Endothelial cell of umbilical vein (primary cell): ENCODE results near the gene DBT. TPM values are rescaled to one million over a fixed set of nuclear protein-coding genes. Genes with fewer than 3 reads are reported as not detected.

Experiments
- BruUV-seq: library from RNA; stranded (reverse); fragments of 400-500 nt; replicated peaks from 2 replicates; lab custom pipeline; 2021; lab: Mats Ljungman, UMichigan
- CTCF ChIA-PET: fragments of 300-600, 350-600 bp; sonication (Branson Sonifier 250); formaldehyde crosslinking; loops from one replicate; lab custom pipeline; 2021; ENCODE audit warnings: antibody characterized with exemption, inconsistent platforms; lab: Charles Lee
- POLR2A ChIA-PET: fragments of 300-600, 350-600 bp; sonication (Branson Sonifier 250); formaldehyde crosslinking; loops from one replicate; lab custom pipeline; 2021; ENCODE audit warnings: antibody characterized with exemption, inconsistent platforms; lab: Charles Lee
- DNase-seq: peaks from one replicate; pipeline ENCODE4 v3.0.0-alpha.2; 2011; ENCODE audit warnings: low read depth, low spot score
- FAIRE-seq: peaks from 2 replicates; lab custom pipeline; 2011; peaks lifted over from hg19 to GRCh38; lab: Jason Lieb, UNC
- H2AFZ ChIP-seq: 2 replicates; pipeline ENCODE4 v1.6.0; 2012; ENCODE audit warnings: low read depth, low read length, control low read depth, inconsistent platforms
- H3K27ac ChIP-seq: 2 replicates; pipeline ENCODE4 v1.5.1; 2011; ENCODE audit warnings: low read depth, mild to moderate bottlenecking, control low read depth, low read length, moderate library complexity; ENCODE audit not compliant: insufficient read depth
- H3K27me3 ChIP-seq, 2 experiments: 2 replicates each; pipeline versions ENCODE4 v1.6.0 to v1.6.1; 2011; ENCODE audit warnings: low read length in 2 of 2, mixed read lengths in 1 of 2; ENCODE audit not compliant: control insufficient read depth in 2 of 2, insufficient read depth in 2 of 2
- H3K36me3 ChIP-seq, 2 experiments: 2 replicates in 1 of 2; 3 replicates in 1 of 2; pipeline ENCODE4 v1.5.1; 2011; ENCODE audit warnings: low read length in 2 of 2, mild to moderate bottlenecking in 1 of 2, moderate library complexity in 1 of 2; ENCODE audit not compliant: control insufficient read depth in 2 of 2, insufficient read depth in 2 of 2; ENCODE audit errors: extremely low read depth in 1 of 2
- H3K4me1 ChIP-seq: 3 replicates; pipeline ENCODE4 v1.5.1; 2011; ENCODE audit warnings: mild to moderate bottlenecking, low read length; ENCODE audit not compliant: control insufficient read depth, insufficient read depth; ENCODE audit errors: extremely low read depth
- H3K4me2 ChIP-seq: 2 replicates; pipeline ENCODE4 v1.6.1; 2011; ENCODE audit warnings: low read length, control low read depth, mixed read lengths; ENCODE audit not compliant: insufficient read depth
- H3K4me3 ChIP-seq, 3 experiments: fragments of 200-600 bp in 1 of 3; sonication (generic), shearing (Covaris generic) in 1 of 3; replicated peaks in 1 of 3; 2 replicates each; pipeline ENCODE4 v1.5.1; 2011 to 2016; ENCODE audit warnings: control low read depth in 3 of 3, low read length in 3 of 3, mild to moderate bottlenecking in 2 of 3, inconsistent platforms in 1 of 3, low read depth in 1 of 3, moderate library complexity in 1 of 3; ENCODE audit not compliant: insufficient read depth in 1 of 3
- H3K79me2 ChIP-seq: 2 replicates; pipeline ENCODE4 v1.6.0; 2012; ENCODE audit warnings: low read length, inconsistent platforms; ENCODE audit not compliant: control insufficient read depth, insufficient read depth
- H3K9ac ChIP-seq: replicated peaks from 2 replicates; pipeline ENCODE3; 2011; ENCODE audit warnings: low read length, control low read depth; ENCODE audit not compliant: insufficient read depth; ENCODE audit errors: extremely low read depth
- H3K9me1 ChIP-seq: replicated peaks from 3 replicates; pipeline ENCODE4 v1.6.0; 2011; ENCODE audit warnings: mild to moderate bottlenecking, low read length; ENCODE audit not compliant: control insufficient read depth, insufficient read depth; ENCODE audit errors: extremely low read depth
- H3K9me3 ChIP-seq: replicated peaks from 2 replicates; pipeline ENCODE4 v1.5.1; 2012; ENCODE audit warnings: low read length, inconsistent platforms; ENCODE audit not compliant: control insufficient read depth, insufficient read depth
- H4K20me1 ChIP-seq: replicated peaks from 2 replicates; pipeline ENCODE3; 2011; ENCODE audit warnings: mild to moderate bottlenecking, low read length; ENCODE audit not compliant: control insufficient read depth, insufficient read depth; ENCODE audit errors: extremely low read depth
- CTCF ChIP-seq, 2 donors: IDR thresholded peaks; 1 replicate in 1 of 2; 2 replicates in 1 of 2; pipeline ENCODE4 v1.5.1; 2011; ENCODE audit warnings: low read length in 2 of 2, mild to moderate bottlenecking in 2 of 2, moderate library complexity in 2 of 2, control low read depth in 1 of 2, inconsistent platforms in 1 of 2, low read depth in 1 of 2; ENCODE audit not compliant: insufficient read depth in 1 of 2; ENCODE audit errors: extremely low read depth in 1 of 2
- EZH2 ChIP-seq: IDR thresholded peaks from 2 replicates; pipeline ENCODE4 v1.6.1; 2012; ENCODE audit warnings: borderline replicate concordance, low read depth, mild to moderate bottlenecking, moderate library complexity, low read length, inconsistent platforms; ENCODE audit not compliant: severe bottlenecking
- FOS ChIP-seq: IDR thresholded peaks from 2 replicates; pipeline ENCODE4 v1.6.1; 2011; ENCODE audit warnings: mild to moderate bottlenecking, low read length, moderate library complexity, borderline replicate concordance; ENCODE audit not compliant: insufficient read depth
- GATA2 ChIP-seq: IDR thresholded peaks from 2 replicates; pipeline ENCODE4 v1.7.0; 2011; ENCODE audit warnings: low read depth, mild to moderate bottlenecking, moderate library complexity, mixed read lengths, low read length; ENCODE audit not compliant: insufficient read length, insufficient read depth
- JUN ChIP-seq: IDR thresholded peaks from 2 replicates; pipeline ENCODE4 v1.6.1; 2011; ENCODE audit warnings: borderline replicate concordance, low read depth; ENCODE audit not compliant: insufficient read length, insufficient read depth
- MAX ChIP-seq: IDR thresholded peaks from 2 replicates; pipeline ENCODE4 v1.6.1; 2011; ENCODE audit not compliant: insufficient read depth, insufficient read length
- MYC ChIP-seq: IDR thresholded peaks from one replicate; pipeline ENCODE4 v1.6.1; 2011; ENCODE audit warnings: mild to moderate bottlenecking, low read depth, low read length
- POLR2A ChIP-seq: IDR thresholded peaks from 2 replicates; pipeline ENCODE4 v1.6.1; 2012; ENCODE audit warnings: low read depth, mild to moderate bottlenecking, control low read depth, low read length
- POLR2AphosphoS5 ChIP-seq: IDR thresholded peaks from 2 replicates; pipeline ENCODE4 v1.6.1; 2012; ENCODE audit warnings: low read depth, mild to moderate bottlenecking, control low read depth, low read length, moderate library complexity; ENCODE audit not compliant: insufficient read depth
- dilution Hi-C: fragments of 300-500 bp; cut with MboI; formaldehyde crosslinking; loops from one replicate; pipeline ENCODE4 v1.15.0; 2019; ENCODE audit warnings: low sequenced_read_pairs; ENCODE audit not compliant: extremely low pct_ligation_motif_present
- intact Hi-C: fragments of 100-400 bp; cut with micrococcal nuclease; formaldehyde crosslinking; loops from one replicate; pipeline ENCODE4 v1.10.0; 2022
- polyA plus RNA-seq, 4 experiments: library from polyadenylated mRNA; depleted of rRNA in 3 of 4; stranded (reverse) in 3 of 4; unstranded in 1 of 4; fragments of >200 nt; gene quantifications; 2 replicates each; pipeline versions ENCODE4 v1.2.1 to v1.2.3, GENCODE V29; 2011 to 2012; ENCODE audit warnings: missing spikeins in 1 of 4
- total RNA-seq: library from RNA; stranded (reverse); gene quantifications from 2 replicates; pipeline ENCODE4 v1.2.3, GENCODE V29; 2021

Gene DBT
- total and polyA plus RNA-seq, 2 donors (not counting 3 experiments of a cell fraction or from before 2014, with no cell fraction given): 1.6 to 7.9 TPM

- dilution Hi-C loops (no loop called here), intact Hi-C loops (loop anchor here (1.0 to 10.0 kb wide), 3 partner anchors 154 to 575 kb away; no protein-coding TSS in a partner anchor)
- H2AFZ ChIP-seq: no peak overlapping the region
- H4K20me1 ChIP-seq: no peaks in the 10 kb centered on the region
- H3K9me3 ChIP-seq: no peaks in the 10 kb centered on the region
- FAIRE-seq (peak; percentile 75), DNase-seq (peak; percentile 88)
- peaks cover 43% of the 10 kb centered on the region for H3K4me1 ChIP-seq
- peaks cover 2% of the 10 kb centered on the region for H3K79me2 ChIP-seq
- H3K27ac ChIP-seq: peak overlapping the region; percentile 97
- no peak overlapping the region for H3K4me3 ChIP-seq
- H3K9me1 ChIP-seq: no peaks in the 10 kb centered on the region
- peak overlapping the region; percentile 65 for H3K4me2 ChIP-seq
- ChIA-PET CTCF (interaction anchor here (0.8 to 6.9 kb wide), 12 partner anchors 24 to 579 kb away, joined by 3 to 73 read pairs (median 6); partner anchors contain the start of genes CDC14A and RTCA), POLR2A (interaction anchor here (1.3 kb wide), 1 partner anchor 24 kb away, joined by 5 read pairs; the partner anchor contains the start of gene RTCA)
- no TSS peak for BruUV-seq
- TF ChIP-seq FOS: peak; percentile 87
- no peak for TF ChIP-seq MAX
- no peak for TF ChIP-seq POLR2AphosphoS5
- no peak for TF ChIP-seq MYC
- TF ChIP-seq JUN: peak; percentile 80
- no peak for TF ChIP-seq GATA2
- TF ChIP-seq POLR2A: no peak
- no peak for TF ChIP-seq EZH2
- TF ChIP-seq CTCF (IDR thresholded peaks at IDR 0.05; ENCODE audit: extremely low read depth in 1 of 2, insufficient read depth in 1 of 2, low read depth in 1 of 2, low read length in 2 of 2): no peak
- no peaks in the 10 kb centered on the region for H3K27me3 ChIP-seq
- peak overlapping the region; percentile 69 for H3K9ac ChIP-seq
- H3K36me3 ChIP-seq: peaks cover 2 to 22% of the 10 kb centered on the region in 2 experiments
Measured at GRCh38 chr1:100290291-100290690, 40.7 kb upstream of the DBT start.
